Neural cell (in vitro differentiated cells): ENCODE data around the gene EMCN. TPM values are rescaled to one million over a fixed set of nuclear protein-coding genes. Genes with fewer than 3 reads are reported as not detected.

Experiments
- H2AFZ ChIP-seq: fragments of 200-600, 300-800 bp; sonication (generic), shearing (Covaris generic); 2 replicates; pipeline ENCODE4 v1.6.0; 2014; ENCODE audit warnings: low read depth, mild to moderate bottlenecking, antibody characterized with exemption, low read length, moderate library complexity
- H3F3A ChIP-seq: fragments of 200-600 bp; shearing (Covaris generic); 2 replicates; pipeline ENCODE4 v1.6.1; 2016; ENCODE audit warnings: mild to moderate bottlenecking, moderate library complexity, mixed read lengths, antibody characterized with exemption, low read length; ENCODE audit not compliant: insufficient read depth, poor library complexity, severe bottlenecking
- H3K27ac ChIP-seq: fragments of 200-600, 300-800 bp; sonication (generic), shearing (Covaris generic); 2 replicates; pipeline ENCODE4 v1.5.1; 2014; ENCODE audit warnings: mild to moderate bottlenecking, low read length, moderate library complexity
- H3K27me3 ChIP-seq: fragments of 300-800, 200-600 bp; sonication (generic), shearing (Covaris generic); 2 replicates; pipeline ENCODE4 v1.6.0; 2014; ENCODE audit warnings: mild to moderate bottlenecking, low read depth, low read length, moderate library complexity; ENCODE audit not compliant: insufficient read depth
- H3K36me3 ChIP-seq: fragments of 300-800, 200-600 bp; sonication (generic), shearing (Covaris generic); 2 replicates; pipeline ENCODE4 v1.5.1; 2014; ENCODE audit warnings: mild to moderate bottlenecking, antibody characterized with exemption, low read length, moderate library complexity; ENCODE audit not compliant: insufficient read depth
- H3K4me2 ChIP-seq: fragments of 300-800, 200-600 bp; sonication (generic), shearing (Covaris generic); 2 replicates; pipeline ENCODE4 v1.6.0; 2014; ENCODE audit warnings: mild to moderate bottlenecking, low read length
- H3K4me3 ChIP-seq: fragments of 300-800, 200-600 bp; sonication (generic), shearing (Covaris generic); 2 replicates; pipeline ENCODE4 v1.5.1; 2014; ENCODE audit warnings: mild to moderate bottlenecking, low read length, moderate library complexity
- H3K79me2 ChIP-seq: fragments of 200-600 bp; shearing (Covaris generic); replicated peaks from 2 replicates; pipeline ENCODE4 v1.6.0; 2014; ENCODE audit warnings: mild to moderate bottlenecking, low read length, moderate library complexity; ENCODE audit not compliant: insufficient read depth
- H3K9ac ChIP-seq: fragments of 300-800, 200-600 bp; sonication (generic), shearing (Covaris generic); 2 replicates; pipeline ENCODE4 v1.6.1; 2016; ENCODE audit warnings: mild to moderate bottlenecking, low read length, mixed read lengths
- H3K9me2 ChIP-seq: fragments of 200-600 bp; shearing (Covaris generic); 2 replicates; pipeline ENCODE4 v1.6.1; 2016; ENCODE audit warnings: mild to moderate bottlenecking, low read length, mixed read lengths; ENCODE audit not compliant: insufficient read depth
- H3K9me3 ChIP-seq: fragments of 200-600, 300-800 bp; sonication (generic), shearing (Covaris generic); 2 replicates; pipeline ENCODE4 v1.6.1; 2016; ENCODE audit warnings: mild to moderate bottlenecking, mixed run types, low read length, moderate library complexity, mixed read lengths
- H4K20me1 ChIP-seq: fragments of 200-600 bp; shearing (Covaris generic); 2 replicates; pipeline ENCODE4 v1.6.1; 2016; ENCODE audit warnings: mild to moderate bottlenecking, mixed run types; ENCODE audit not compliant: insufficient read depth
- EP300 ChIP-seq: fragments of 450-650 bp; conservative IDR thresholded peaks from 2 replicates; pipeline ENCODE4 v1.6.1; 2014; ENCODE audit warnings: antibody characterized with exemption, mild to moderate bottlenecking, moderate library complexity; ENCODE audit not compliant: poor library complexity, severe bottlenecking
- EZH2 ChIP-seq: fragments of 200-600, 300-800 bp; shearing (Covaris generic), sonication (generic); IDR thresholded peaks from 2 replicates; pipeline ENCODE4 v1.6.1; 2014; ENCODE audit warnings: antibody characterized with exemption, low read length, borderline replicate concordance, mild to moderate bottlenecking; ENCODE audit not compliant: insufficient read depth, poor library complexity, severe bottlenecking
- MXI1 ChIP-seq: fragments of 450-650 bp; conservative IDR thresholded peaks from 2 replicates; pipeline ENCODE4 v1.6.1; 2014; ENCODE audit warnings: antibody characterized with exemption, mild to moderate bottlenecking; ENCODE audit not compliant: poor library complexity, severe bottlenecking
- POLR2AphosphoS5 ChIP-seq: IDR thresholded peaks from 2 replicates; pipeline ENCODE4 v1.6.1; 2012
- RAD21 ChIP-seq: fragments of 450-650 bp; conservative IDR thresholded peaks from 2 replicates; pipeline ENCODE4 v1.6.1; 2014; ENCODE audit warnings: antibody characterized with exemption, mild to moderate bottlenecking, moderate library complexity
- SMC3 ChIP-seq: fragments of 450-650 bp; conservative IDR thresholded peaks from 2 replicates; pipeline ENCODE4 v1.6.1; 2014; ENCODE audit warnings: antibody characterized with exemption, mild to moderate bottlenecking, moderate library complexity; ENCODE audit not compliant: poor library complexity
- TAF1 ChIP-seq: IDR thresholded peaks from 2 replicates; pipeline ENCODE4 v1.6.1; 2012; ENCODE audit warnings: low read depth
- polyA plus RNA-seq: library from polyadenylated mRNA; depleted of rRNA; stranded (reverse); fragments of >200 nt; gene quantifications from 2 replicates; pipeline ENCODE4 v1.2.3, GENCODE V29; 2014
- TF ChIP-seq, protein P1 (sequence below): IDR thresholded peaks from 2 replicates; pipeline ENCODE4 v1.6.1; 2012; ENCODE audit warnings: borderline replicate concordance
- TF ChIP-seq, protein P2 (sequence below): fragments of 450-650 bp; IDR thresholded peaks from 2 replicates; pipeline ENCODE4 v1.5.1; 2014; ENCODE audit warnings: antibody characterized with exemption, mild to moderate bottlenecking, moderate library complexity; ENCODE audit not compliant: poor library complexity, severe bottlenecking

EMCN gene
- polyA plus RNA-seq, 1 donor from 2014 or later = 0.77 TPM

DNA sequence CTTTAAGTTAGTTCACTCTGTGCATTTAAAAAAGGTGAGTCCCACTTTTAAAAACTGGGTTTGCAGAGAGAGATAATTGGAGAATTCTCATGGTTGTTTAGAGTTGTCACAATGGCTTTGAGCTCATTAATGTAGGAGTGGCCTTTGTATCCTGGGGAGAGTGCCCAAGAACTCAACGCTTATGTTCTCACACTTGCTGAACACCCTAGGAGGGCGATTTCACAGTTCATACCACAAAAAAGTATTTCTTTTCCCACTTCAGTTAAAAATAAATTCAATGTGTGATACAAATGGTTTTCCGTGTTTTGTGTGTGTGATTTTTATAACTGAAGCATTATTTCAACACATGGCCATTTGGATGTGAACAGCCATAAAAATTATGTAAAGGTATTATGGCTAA, 8.4 kb downstream of the EMCN start:
- no peaks in the 10 kb centered on the region for H3K9me2 ChIP-seq
- no peak overlapping the region for H3K27ac ChIP-seq
- H3K4me2 ChIP-seq = no peak overlapping the region
- no peaks in the 10 kb centered on the region for H3K9me3 ChIP-seq
- H3K79me2 ChIP-seq = no peaks in the 10 kb centered on the region
- H3K36me3 ChIP-seq = no peaks in the 10 kb centered on the region
- TF ChIP-seq, protein P1, sequence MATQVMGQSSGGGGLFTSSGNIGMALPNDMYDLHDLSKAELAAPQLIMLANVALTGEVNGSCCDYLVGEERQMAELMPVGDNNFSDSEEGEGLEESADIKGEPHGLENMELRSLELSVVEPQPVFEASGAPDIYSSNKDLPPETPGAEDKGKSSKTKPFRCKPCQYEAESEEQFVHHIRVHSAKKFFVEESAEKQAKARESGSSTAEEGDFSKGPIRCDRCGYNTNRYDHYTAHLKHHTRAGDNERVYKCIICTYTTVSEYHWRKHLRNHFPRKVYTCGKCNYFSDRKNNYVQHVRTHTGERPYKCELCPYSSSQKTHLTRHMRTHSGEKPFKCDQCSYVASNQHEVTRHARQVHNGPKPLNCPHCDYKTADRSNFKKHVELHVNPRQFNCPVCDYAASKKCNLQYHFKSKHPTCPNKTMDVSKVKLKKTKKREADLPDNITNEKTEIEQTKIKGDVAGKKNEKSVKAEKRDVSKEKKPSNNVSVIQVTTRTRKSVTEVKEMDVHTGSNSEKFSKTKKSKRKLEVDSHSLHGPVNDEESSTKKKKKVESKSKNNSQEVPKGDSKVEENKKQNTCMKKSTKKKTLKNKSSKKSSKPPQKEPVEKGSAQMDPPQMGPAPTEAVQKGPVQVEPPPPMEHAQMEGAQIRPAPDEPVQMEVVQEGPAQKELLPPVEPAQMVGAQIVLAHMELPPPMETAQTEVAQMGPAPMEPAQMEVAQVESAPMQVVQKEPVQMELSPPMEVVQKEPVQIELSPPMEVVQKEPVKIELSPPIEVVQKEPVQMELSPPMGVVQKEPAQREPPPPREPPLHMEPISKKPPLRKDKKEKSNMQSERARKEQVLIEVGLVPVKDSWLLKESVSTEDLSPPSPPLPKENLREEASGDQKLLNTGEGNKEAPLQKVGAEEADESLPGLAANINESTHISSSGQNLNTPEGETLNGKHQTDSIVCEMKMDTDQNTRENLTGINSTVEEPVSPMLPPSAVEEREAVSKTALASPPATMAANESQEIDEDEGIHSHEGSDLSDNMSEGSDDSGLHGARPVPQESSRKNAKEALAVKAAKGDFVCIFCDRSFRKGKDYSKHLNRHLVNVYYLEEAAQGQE = no peak
- TF ChIP-seq POLR2AphosphoS5 (no peak), RAD21 (no peak), TAF1 (no peak), SMC3 (no peak), EZH2 (no peak), EP300 (no peak), MXI1 (no peak)
- TF ChIP-seq, protein P2, sequence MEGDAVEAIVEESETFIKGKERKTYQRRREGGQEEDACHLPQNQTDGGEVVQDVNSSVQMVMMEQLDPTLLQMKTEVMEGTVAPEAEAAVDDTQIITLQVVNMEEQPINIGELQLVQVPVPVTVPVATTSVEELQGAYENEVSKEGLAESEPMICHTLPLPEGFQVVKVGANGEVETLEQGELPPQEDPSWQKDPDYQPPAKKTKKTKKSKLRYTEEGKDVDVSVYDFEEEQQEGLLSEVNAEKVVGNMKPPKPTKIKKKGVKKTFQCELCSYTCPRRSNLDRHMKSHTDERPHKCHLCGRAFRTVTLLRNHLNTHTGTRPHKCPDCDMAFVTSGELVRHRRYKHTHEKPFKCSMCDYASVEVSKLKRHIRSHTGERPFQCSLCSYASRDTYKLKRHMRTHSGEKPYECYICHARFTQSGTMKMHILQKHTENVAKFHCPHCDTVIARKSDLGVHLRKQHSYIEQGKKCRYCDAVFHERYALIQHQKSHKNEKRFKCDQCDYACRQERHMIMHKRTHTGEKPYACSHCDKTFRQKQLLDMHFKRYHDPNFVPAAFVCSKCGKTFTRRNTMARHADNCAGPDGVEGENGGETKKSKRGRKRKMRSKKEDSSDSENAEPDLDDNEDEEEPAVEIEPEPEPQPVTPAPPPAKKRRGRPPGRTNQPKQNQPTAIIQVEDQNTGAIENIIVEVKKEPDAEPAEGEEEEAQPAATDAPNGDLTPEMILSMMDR = no peak
- H2AFZ ChIP-seq = no peak overlapping the region
- H3K4me3 ChIP-seq = no peak overlapping the region
- no peaks in the 10 kb centered on the region for H3F3A ChIP-seq
- H3K9ac ChIP-seq = no peak overlapping the region
- no peaks in the 10 kb centered on the region for H4K20me1 ChIP-seq
- H3K27me3 ChIP-seq = no peaks in the 10 kb centered on the region

DNA sequence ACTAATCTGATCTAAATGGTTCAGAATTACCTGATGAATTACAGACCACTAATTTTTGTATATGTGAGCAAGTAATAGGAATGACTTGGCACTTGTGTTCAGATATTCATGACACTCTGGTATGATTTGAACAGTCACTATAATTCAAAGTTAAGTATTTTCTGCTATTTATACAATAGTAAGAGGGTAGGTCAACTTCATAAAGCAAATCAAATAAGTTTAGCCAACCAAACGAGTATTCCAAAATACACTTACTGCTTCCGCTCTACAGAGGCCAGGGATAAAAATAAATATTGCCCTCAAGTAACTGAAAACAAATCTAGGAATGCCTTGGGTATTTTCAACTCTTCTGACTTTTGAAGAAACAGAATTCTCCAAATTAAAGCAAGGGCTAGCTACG, 9.1 kb downstream of the EMCN start:
- Histone ChIP-seq H3K9me3 (no peaks in the 10 kb centered on the region), H3K27ac (no peak overlapping the region), H3K4me2 (no peak overlapping the region), H3K9me2 (no peaks in the 10 kb centered on the region), H3K27me3 (no peaks in the 10 kb centered on the region), H4K20me1 (no peaks in the 10 kb centered on the region), H3K36me3 (no peaks in the 10 kb centered on the region), H2AFZ (no peak overlapping the region), H3K4me3 (no peak overlapping the region), H3K9ac (no peak overlapping the region), H3F3A (no peaks in the 10 kb centered on the region), H3K79me2 (no peaks in the 10 kb centered on the region)
- TF ChIP-seq RAD21 (no peak), EP300 (no peak), MXI1 (no peak), SMC3 (no peak), TAF1 (no peak), POLR2AphosphoS5 (no peak), EZH2 (no peak)
- TF ChIP-seq, protein P1 = no peak
- TF ChIP-seq, protein P2 = no peak
